Left hindlimb (tissue), 1 donor: ENCODE results near the gene CTU1.

ENCODE experiments used
- DNase-seq: peaks from one replicate; pipeline ENCODE4 v3.0.0-alpha.2; 2018

CTU1 gene

DNA sequence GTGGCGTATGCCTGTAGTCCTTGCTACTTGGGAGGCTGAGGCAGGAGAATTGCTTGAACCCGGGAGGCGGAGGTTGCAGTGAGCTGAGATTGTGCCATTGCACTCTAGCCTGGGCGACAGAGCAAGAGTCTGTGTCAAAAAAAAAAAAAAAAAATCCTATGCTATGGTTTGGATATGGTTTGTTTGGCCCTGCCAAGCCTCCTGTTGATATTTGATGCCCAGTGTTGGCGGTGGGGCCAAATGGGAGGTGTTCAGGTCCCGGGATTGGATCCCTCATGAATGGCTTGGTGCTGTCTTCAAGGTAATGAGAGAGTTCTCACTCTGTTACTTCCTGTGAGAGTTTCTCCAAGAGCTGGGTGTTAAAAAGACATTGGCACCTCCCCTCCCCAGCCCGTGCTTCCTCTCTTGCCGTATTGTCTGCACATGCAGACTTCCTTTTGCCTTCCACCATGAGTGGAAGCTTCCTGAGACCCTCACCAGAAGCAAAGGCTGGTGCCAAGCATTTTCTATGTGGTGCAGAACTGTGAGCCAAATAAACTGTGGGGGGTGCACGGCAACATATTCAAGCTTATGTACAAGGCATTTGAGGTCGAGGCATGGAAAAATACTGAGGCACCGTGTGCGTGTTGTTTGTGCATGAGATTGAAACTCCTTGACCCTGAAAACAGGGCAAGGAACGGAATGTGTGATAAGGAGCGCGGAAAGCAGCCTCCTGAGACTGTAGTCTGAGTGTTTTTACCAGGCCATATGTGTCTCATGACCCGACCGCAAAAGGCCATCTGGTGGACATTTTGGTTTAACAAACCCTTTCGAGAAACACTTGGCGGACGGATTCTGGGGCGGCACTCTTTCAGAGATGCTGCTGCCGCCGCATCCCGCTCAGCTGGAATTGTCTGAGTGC lies 23.8 kb upstream of the CTU1 start:
- DNase-seq = no peak

DNA sequence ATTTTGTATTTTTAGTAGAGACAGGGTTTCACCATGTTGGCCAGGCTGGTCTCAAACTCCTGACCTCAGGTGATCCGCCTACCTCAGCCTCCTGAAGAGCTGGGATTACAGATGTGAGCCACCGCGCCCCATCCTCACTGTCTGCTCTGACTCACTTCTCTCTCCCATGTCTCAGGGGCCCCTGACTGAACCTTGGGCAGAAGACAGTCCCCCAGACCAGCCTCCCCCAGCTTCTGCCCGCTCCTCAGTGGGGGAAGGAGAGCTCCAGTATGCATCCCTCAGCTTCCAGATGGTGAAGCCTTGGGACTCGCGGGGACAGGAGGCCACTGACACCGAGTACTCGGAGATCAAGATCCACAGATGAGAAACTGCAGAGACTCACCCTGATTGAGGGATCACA lies 21.5 kb upstream of the CTU1 start:
- no peak for DNase-seq

DNA sequence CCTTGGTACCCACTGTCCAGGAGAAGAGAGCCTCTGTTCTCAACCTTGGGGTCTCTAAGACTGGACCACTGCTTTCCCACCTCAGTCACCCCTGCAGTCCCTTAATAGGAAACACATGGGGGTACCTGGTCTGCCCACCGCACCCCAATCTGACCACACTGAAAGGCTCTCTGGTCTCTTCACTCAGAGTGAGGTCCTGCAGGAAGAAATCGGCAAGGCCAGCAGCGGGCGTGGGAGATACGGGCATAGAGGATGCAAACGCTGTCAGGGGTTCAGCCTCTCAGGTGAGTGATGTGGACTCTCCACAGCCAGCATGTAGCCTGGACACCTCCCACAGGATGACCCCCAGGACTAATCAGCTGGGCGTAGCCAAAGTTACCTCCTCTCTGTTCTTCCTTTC lies 20.0 kb upstream of the CTU1 start:
- no peak for DNase-seq

DNA sequence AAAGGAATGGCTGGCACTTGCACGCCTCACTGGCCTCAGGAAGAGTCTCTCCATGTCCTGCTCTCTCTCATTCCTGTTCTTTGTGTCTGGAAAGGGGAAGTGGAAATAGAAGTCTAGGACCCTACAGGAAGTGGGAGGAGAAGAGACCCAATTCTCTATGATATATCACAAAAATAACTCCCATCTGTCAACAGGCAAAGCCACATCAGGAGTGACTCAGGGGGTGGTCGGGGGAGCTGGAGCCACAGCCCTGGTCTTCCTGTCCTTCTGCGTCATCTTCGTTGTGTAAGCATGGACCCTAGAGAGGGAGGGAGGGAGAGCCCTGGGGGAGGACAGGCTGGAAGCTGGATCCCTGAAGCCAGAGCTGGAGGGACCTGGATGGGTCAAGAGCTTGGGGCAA lies 19.5 kb upstream of the CTU1 start:
- DNase-seq = no peak

DNA sequence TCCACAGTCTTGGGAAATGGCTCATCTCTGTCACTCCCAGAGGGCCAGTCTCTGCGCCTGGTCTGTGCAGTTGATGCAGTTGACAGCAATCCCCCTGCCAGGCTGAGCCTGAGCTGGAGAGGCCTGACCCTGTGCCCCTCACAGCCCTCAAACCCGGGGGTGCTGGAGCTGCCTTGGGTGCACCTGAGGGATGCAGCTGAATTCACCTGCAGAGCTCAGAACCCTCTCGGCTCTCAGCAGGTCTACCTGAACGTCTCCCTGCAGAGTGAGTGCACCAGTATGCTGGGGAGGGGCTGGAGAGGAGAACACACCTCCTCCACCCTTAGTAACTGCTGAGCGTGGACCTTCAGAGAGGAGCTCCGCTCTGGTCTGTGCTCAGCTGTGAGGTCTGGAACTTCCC lies 18.8 kb upstream of the CTU1 start:
- no peak for DNase-seq

DNA sequence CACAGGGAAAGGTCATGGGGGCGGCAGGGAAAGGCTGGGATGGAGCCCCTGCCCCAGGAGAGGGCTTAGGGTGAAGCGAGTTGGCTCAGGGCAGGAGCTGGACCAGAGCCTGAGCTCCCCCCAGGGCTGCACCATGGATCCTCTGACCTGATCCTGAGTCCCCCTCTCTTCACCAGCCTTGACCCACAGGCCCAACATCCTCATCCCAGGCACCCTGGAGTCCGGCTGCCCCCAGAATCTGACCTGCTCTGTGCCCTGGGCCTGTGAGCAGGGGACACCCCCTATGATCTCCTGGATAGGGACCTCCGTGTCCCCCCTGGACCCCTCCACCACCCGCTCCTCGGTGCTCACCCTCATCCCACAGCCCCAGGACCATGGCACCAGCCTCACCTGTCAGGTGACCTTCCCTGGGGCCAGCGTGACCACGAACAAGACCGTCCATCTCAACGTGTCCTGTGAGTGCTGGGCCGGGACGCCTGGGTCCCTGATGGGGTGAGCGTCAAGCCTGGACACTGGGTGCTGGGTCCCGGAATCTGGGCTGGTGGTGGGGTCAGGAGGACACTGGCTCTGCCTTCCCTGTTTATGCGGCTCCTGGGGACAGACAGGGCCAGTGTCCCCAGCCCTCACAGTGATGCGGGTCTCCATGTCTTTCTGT lies 17.3 kb upstream of the CTU1 start:
- no peak for DNase-seq

DNA sequence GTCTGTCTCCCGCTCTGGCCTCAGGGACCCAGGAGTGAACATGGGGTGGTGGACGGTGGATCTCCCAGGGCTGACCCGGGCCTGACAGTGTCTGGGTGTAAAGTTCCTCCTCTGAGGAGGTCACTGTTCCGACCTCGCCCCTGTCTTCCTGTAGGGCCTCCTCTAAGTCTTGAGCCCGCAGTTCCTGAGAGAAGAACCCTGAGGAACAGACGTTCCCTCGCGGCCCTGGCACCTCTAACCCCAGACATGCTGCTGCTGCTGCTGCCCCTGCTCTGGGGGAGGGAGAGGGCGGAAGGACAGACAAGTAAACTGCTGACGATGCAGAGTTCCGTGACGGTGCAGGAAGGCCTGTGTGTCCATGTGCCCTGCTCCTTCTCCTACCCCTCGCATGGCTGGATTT lies 16.5 kb upstream of the CTU1 start, which contains the start of gene SIGLEC9:
Gene SIGLEC9 (plus strand): TSS at position 178 of the 400 bp plus-strand sequence. CDS start 69 bp downstream, at position 247.
- no peak for DNase-seq

DNA sequence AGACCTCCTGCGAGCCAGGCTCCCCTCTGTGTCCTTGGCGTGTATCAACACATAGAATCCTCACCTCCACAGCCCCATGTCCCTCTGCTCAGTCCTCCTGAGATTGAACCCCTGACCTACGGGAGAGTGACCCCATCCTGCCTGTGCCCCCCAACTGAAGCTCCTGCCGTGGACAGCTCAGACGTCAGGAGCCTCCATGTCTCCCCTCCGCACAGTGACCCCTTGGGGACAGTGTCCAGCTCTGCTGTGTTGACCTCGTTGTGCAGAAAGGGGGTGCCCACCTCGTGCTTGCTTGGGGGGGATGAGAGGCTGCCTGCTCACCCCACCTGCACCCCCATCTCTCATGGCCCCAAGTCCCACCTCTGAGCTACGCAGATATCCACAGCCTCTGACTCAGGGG lies 16.0 kb upstream of the CTU1 start:
- no peak for DNase-seq

DNA sequence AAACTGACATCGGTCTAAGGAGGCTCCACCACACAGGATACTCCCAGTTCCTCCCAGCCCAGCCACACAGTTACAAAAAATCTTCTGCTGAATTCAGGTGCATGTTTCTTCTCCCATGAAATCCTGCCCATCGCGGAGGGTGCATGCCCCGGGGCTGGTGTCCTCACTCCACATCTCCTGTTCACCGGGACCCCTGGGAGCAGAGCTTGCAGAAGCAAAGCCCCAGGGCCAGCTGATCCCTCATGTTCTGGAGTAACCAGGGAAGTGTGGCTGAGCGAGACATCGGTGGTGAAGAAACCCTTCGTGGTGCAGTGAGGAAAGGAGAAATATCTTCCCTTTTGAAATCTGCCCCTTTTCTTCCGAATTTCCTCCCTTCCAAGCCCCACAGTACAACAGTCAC lies 15.6 kb upstream of the CTU1 start:
- no peak for DNase-seq

DNA sequence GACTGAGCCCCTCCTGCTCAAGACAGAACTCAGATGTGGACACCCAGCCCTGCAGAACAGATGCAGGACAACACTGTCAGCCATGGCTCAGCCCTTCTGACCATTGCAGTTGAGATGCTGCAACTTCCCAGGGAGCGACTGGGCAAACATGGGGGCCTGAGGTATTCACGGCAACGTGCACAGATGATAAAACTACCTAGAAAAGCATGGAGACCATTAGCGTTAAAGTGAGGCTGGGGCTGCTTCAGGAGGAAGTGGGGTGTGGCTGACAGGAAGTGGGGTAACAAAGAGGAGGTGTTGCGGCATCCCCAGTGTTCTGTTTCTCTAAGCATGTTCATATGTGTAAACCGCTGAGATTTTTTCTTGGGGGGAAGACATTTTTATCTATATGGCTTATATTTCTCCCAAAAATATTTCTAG lies 15.2 kb upstream of the CTU1 start:
- no peak for DNase-seq

DNA sequence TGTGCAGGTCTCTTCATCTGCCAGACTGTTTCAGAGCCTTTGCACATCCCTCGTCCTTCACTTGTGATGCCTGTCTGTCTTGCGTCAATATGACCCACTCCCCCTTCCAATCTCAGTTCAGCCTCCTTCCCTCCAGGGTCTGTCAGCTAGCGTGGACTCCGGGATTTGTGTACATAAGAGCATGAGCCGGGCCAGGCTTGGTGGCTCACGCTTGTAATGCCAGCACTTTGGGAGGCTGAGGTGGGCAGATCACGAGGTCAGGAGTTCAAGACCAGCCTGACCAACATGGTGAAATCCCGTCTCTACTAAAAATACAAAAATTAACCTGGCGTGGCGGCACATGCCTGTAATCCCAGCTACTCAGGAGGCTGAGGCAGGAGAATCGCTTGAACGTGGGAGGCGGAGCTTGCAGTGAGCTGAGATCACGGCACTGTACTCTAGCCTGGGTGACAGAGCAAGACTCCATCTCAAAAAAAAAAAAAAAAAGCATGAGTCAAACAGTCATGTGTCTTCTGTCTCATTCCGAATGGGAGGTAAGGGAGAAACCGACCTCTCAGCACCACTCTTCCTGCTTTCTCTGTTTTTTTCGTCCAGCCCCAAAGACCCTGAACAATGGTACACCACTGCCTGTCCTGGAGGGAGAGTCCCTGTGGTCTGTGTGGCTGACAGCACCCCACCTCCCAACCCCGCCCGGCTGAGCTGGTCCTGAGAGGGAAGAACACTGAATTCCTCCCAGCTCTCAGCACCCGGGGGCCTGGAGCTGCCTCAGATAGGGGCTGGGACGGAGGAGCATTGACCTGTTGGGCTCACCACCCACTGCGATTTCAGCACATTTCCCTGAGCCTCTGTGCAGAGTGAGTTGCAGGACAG lies 14.1 kb upstream of the CTU1 start:
- no peak for DNase-seq

DNA sequence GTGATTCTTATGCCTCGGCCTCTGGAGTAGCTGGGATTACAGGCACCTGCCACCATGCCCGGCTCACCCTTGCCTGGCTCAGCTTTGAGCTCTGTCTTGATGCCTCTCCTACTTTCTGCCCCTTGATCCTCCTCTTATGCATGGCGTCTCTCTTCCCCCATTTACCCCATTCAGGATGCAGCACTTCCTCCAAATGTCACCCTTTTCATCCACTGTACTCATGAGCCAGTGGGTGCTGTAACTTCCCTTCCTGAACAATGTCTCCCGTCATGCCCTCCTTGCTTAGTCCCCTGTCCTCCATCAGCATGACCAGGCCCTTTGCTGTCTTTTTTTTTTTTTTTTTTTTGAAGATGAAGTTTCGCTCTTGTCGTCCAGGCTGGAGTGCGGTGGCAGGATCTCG lies 13.0 kb upstream of the CTU1 start:
- DNase-seq = no peak

DNA sequence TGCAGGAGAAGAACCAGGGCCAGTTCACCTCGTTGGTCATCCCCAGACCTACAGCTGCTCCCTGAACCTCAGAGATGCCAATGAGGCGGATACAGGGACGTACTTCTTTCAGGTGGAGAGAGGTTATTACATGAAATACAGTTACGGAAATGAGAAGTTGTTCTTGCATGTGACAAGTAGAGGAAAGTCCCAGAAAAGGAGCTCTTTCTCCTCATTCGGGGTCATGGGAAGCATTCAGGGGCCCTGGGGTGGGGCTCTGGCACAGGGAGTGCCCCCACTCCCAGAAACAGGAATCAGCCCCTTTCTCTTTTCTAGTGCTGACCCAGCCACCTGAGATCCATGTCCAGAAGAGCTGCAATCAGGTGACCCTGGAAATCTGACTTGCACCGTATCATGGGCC lies 12.0 kb upstream of the CTU1 start:
- no peak for DNase-seq

DNA sequence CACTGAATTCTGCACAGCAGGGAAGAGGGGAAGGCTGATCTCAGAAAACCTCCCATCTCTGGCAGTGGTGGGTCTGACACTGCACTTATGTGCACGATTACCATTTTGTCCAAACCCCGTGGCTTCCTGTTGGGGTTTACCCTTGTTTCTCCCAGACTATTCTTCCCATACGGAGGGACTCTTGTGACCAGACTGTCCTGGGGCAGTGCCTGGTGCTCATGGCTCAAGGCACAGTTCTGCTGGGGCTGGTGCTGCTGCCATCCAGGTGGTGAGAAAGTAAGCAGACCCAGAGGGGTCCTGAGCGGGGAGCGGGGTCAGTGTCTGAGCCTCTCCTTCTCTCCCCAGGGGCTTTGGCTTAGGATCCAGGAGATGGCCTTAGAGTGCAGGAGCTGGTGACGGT lies 11.4 kb upstream of the CTU1 start:
- no peak for DNase-seq

DNA sequence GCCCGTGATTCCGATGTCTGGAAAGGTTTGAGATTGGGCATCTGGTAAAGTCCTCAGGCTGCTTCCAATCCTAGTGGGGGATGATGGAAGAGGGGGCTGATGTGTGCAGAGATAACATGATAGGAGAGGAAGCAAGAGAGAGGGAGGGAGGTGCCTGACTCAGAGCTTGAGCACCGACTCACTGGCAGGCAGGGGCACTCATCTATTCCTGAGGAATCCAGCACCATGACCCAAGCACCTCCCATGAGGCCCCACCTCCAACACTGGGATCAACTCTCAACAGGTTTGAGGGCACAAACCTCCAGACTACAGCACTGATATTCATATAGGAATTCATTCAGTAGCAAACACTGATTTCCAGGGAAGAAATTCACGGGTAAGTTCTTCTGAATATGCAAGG lies 10.9 kb upstream of the CTU1 start:
- no peak for DNase-seq

DNA sequence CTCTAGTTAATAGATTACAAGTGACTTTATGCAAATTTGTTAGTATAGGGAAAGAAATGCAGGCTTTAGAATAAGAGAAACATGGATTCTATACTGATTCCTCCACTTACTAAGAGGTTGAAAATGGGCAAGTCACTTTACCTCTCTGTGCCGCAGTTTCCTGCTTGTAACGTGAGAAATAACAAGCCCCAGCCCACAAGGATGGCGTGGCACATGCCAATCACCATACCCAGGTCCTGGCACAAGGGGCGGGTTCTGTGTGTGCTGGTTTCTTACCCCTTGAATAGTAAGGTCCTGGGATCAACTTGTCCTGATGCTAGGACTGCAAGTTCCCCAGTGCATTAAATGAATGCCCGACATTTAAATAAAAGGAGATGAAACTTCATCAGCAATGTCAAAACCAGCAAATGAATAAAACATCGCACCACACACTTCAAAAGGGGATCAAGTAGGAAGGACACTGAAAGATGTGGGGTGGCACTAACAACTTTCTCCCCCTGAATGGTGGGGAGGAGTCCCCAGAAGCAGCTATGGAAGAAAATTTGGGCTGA lies 8.6 kb upstream of the CTU1 start:
- DNase-seq = no peak

DNA sequence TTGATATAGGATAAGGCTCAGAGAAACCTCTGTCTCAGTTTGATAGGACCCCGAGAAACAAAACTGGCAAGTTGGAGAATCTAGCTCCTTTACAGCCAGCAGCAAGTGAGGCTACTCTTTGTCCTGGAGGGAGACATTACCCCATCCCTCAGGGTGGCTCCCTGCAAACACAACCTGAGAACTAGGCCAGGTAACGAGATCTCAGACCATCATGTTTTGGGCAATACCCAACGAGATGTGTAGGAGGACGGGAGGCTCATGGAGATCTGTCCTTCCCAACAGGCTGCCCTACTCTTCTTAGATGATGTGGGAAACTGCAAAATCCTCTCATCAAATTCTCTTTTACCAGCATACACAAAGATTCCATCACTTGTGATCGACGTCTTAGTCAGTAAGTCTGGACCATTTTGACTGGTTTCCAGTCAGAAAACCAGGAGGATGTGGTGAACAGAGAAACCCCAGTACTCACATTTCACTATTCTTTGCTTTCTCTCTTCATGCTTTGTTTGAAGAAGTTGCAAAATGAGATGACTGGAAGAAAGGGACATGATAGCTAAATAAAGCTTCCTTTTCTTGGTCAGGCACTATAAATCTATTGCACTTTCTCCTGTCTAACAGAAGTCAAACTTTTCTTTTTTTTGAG lies 6.0 kb upstream of the CTU1 start:
- DNase-seq = no peak

DNA sequence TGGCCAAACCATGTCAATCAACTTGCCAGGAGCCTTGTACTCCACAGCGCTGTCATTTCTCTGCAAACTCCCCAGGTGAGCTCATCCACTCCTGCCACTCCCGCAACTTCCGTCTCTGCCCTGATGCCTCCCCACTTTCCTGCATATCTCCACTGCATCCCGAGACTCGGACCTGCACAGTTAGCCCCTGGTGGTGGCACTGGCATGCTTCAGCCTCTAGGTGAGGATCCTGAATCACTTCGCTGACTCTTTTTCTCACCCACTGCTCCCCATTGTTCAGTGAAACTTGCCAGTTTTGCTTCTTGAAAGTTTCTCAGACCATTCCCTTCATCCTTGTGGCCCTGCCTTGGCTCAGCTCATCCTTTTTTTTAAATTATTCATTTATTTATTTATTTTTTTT lies 3.4 kb upstream of the CTU1 start:
- DNase-seq = no peak

DNA sequence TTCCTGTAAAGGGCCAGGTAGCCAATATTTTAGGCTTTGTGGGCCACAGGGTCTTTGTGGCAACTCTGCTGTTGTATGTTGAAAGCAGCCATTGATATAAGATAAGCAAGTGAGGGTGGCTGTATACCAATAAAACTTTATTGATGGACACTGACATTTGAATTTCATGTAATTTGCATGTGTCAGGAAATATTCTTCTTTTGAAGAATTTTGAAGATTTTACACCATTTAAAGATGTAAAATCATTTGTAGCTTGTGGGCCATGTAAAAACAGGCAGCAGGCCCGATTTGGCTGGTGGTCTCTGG lies 2.4 kb upstream of the CTU1 start:
- no peak for DNase-seq

DNA sequence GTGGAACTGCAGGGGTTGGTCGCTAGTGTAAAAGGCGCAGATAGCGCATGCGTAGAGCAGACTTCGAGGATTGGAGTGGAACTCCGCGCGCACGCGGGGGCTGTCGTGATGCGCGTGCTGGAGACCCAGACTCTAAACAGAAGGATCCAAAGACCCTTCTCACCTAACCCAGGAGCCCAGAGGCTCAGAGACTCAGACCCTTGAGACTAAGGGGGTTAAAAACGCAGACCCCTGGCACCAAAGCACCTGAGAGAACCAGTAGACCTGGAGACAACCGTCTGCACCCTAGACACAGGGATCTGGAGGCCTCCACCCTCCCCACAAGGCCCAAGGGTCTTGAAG lies 567 bp upstream of the CTU1 start:
- no peak for DNase-seq

DNA sequence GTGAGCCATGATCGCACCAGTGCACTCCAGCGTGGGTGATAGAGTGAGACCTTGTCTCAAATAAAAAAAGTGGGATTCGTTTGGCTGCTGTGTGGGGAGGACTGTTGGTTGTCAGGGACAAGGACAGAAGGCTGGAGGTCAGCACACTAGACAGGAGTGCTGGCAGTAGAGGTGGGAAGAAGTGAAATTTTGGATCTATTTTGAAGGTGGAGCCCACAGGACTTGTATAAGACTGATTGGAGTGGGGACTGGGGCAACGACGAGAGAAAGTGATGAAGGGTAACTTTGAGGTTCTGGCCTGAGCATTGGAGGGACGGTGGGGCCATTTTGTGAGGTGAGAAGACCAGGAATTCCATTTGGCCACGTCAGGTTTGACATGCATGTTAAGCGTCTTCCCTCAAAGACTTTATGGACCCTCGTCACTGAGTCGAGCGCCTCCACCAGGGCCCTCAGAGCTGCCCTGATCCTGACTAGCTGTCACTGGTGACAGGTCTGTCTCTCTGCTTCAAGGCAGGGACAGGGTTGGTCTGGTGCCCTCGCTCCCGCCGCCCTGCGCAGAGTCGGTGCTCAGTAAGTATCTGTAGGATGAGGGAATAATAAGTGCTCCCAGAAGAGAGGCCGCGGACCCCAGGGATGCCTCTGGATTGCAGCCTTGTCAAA lies 673 bp downstream of the CTU1 start:
- DNase-seq = no peak

DNA sequence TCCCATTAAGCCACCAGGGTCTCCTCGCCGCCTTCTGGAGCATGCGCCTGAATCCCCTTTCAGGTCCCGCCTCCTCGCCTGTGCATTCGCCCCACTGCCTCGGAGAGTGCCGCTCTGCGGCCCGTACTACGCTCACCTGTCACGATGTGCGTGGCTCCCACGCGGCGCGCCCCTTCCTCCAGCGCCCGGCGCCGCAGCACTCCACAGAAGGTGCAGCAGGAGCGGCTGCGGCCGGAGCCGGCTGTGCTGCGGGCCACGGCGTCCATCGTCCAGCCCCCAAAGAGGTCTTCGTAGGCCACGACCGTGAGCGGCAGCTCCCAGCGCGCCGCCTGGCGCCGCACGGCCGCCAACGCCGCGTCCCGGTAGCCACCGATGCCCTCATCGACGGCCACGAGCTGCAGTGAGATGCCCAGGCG lies 4.3 kb downstream of the CTU1 start:
- no peak for DNase-seq
